ENCODE data around the gene CLEC12A.

The CLEC12A gene

GRCh38 chr12:9971181-9971580 is at the start of gene CLEC12A:
CLEC12A (plus strand) TSS chr12:9971409; CDS start chr12:9971597, 188 bp downstream.
- TF ChIP-seq CTCF (IDR thresholded peaks at IDR 0.05; ENCODE audit: low read depth, low read length, missing control alignments) = no peak
- no peak for DNase-seq (ENCODE audit: low read depth)
- no peak within 1 kb of the TSS for H3K4me3 ChIP-seq (ENCODE audit: low read depth, low read length)
- in situ Hi-C loops (cut with HindIII; ENCODE audit: low sequenced_read_pairs) = no loop called here

GRCh38 chr12:9922429-9922828 is 48.8 kb upstream of the CLEC12A start:
- in situ Hi-C loops (cut with HindIII; ENCODE audit: low sequenced_read_pairs) = no loop called here
- no peak overlapping the region for H3K4me3 ChIP-seq (ENCODE audit: low read depth, low read length)
- no peak for TF ChIP-seq CTCF (IDR thresholded peaks at IDR 0.05; ENCODE audit: low read depth, low read length, missing control alignments)
- DNase-seq (ENCODE audit: low read depth) = no peak

GRCh38 chr12:9925705-9926393 is 45.4 kb upstream of the CLEC12A start:
- DNase-seq (ENCODE audit: low read depth) = peak; percentile 16
- in situ Hi-C loops (cut with HindIII; ENCODE audit: low sequenced_read_pairs) = no loop called here
- no peak overlapping the region for H3K4me3 ChIP-seq (ENCODE audit: low read depth, low read length)
- TF ChIP-seq CTCF (IDR thresholded peaks at IDR 0.05; ENCODE audit: low read depth, low read length, missing control alignments) = peak; percentile 50

GRCh38 chr12:9926876-9927275 is 44.3 kb upstream of the CLEC12A start:
- no peak overlapping the region for H3K4me3 ChIP-seq (ENCODE audit: low read depth, low read length)
- no peak for TF ChIP-seq CTCF (IDR thresholded peaks at IDR 0.05; ENCODE audit: low read depth, low read length, missing control alignments)
- in situ Hi-C loops (cut with HindIII; ENCODE audit: low sequenced_read_pairs) = no loop called here
- DNase-seq (ENCODE audit: low read depth) = no peak

GRCh38 chr12:9928607-9929006 is 42.6 kb upstream of the CLEC12A start:
- H3K4me3 ChIP-seq (ENCODE audit: low read depth, low read length) = no peak overlapping the region
- TF ChIP-seq CTCF (IDR thresholded peaks at IDR 0.05; ENCODE audit: low read depth, low read length, missing control alignments) = no peak
- no peak for DNase-seq (ENCODE audit: low read depth)
- in situ Hi-C loops (cut with HindIII; ENCODE audit: low sequenced_read_pairs) = no loop called here

- in situ Hi-C loops (cut with HindIII; ENCODE audit: low sequenced_read_pairs) = no loop called here
- DNase-seq (ENCODE audit: low read depth) = no peak
- no peak for TF ChIP-seq CTCF (IDR thresholded peaks at IDR 0.05; ENCODE audit: low read depth, low read length, missing control alignments)
- no peak overlapping the region for H3K4me3 ChIP-seq (ENCODE audit: low read depth, low read length)
Observed at GRCh38 chr12:9931245-9931644, 40.0 kb upstream of the CLEC12A start.
